ENCODE data around the gene DAB2IP.

DNA sequence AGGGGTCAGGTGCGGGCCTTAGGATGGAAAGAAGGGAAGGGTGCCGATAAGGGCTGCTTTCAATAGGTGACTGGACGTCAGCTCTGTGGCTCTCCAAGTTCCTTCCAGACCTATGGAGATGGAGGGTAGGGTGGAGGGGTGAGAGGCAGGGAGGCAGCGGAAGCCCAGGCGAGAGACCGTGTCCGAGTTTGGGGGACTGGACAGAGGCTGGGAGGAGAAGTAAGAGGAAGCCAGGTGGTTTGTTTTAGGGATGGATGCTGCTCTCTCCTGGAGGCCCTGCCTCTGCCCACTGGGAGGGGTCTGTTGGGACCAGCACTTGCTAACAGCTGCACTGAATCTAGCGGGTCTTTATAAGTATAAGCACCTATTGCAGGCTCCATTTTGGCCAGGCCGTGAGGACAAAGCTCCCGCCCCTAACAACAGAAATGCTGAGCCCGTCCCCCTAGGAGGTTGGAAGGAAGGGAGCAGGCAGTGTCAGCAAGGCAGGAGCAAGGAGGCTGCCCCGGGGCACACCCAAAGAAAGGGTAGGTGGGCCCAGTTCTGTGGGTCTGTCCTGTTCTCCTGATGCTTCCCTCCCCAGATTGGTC is 167.5 kb downstream of the DAB2IP start:
- TF ChIP-seq, protein P1, sequence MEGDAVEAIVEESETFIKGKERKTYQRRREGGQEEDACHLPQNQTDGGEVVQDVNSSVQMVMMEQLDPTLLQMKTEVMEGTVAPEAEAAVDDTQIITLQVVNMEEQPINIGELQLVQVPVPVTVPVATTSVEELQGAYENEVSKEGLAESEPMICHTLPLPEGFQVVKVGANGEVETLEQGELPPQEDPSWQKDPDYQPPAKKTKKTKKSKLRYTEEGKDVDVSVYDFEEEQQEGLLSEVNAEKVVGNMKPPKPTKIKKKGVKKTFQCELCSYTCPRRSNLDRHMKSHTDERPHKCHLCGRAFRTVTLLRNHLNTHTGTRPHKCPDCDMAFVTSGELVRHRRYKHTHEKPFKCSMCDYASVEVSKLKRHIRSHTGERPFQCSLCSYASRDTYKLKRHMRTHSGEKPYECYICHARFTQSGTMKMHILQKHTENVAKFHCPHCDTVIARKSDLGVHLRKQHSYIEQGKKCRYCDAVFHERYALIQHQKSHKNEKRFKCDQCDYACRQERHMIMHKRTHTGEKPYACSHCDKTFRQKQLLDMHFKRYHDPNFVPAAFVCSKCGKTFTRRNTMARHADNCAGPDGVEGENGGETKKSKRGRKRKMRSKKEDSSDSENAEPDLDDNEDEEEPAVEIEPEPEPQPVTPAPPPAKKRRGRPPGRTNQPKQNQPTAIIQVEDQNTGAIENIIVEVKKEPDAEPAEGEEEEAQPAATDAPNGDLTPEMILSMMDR (conservative IDR thresholded peaks at IDR 0.05 in 1 of 2, IDR thresholded peaks at IDR 0.05 in 1 of 2; ENCODE audit: low read depth in 1 of 2, low read length in 2 of 2) = no peak
- TF ChIP-seq EZH2 (IDR thresholded peaks at IDR 0.05; ENCODE audit: low read length, missing control alignments) = no peak
